Choroid plexus epithelial cell (primary cell): ENCODE data around the gene ATXN1.

Source experiments
- DNase-seq: peaks from one replicate; pipeline ENCODE4 v3.0.0-alpha.2; 2010; ENCODE audit warnings: low read depth
- H3K4me3 ChIP-seq: 2 replicates; pipeline ENCODE4 v1.5.1; 2011; ENCODE audit warnings: low read depth, mild to moderate bottlenecking, control low read depth, low read length, moderate library complexity
- TF ChIP-seq, protein P1 (sequence below): conservative IDR thresholded peaks from 2 replicates; pipeline ENCODE4 v1.5.1; 2011; ENCODE audit warnings: low read depth, mild to moderate bottlenecking, control low read depth, inconsistent platforms, low read length, moderate library complexity

Gene ATXN1

DNA sequence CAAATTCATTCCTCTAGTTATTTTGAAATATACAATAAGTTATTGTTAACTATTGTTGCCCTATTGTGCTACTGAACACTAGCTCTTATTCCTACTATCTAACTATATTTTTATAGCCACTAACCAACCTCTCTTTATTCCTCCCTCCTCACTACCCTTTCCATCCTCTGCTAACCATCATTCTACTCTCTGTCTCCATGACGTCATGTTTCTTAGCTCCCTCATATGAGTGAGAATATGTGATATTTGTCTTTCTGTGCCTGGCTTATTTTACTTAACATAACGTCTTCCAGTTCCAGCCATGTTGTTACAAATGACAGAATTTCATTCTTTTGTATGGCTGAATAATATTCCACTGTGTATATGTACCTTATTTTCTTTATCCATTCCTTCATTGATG, 95.3 kb downstream of the ATXN1 start:
- DNase-seq, result no peak
- no peak overlapping the region for H3K4me3 ChIP-seq
- TF ChIP-seq, protein P1, sequence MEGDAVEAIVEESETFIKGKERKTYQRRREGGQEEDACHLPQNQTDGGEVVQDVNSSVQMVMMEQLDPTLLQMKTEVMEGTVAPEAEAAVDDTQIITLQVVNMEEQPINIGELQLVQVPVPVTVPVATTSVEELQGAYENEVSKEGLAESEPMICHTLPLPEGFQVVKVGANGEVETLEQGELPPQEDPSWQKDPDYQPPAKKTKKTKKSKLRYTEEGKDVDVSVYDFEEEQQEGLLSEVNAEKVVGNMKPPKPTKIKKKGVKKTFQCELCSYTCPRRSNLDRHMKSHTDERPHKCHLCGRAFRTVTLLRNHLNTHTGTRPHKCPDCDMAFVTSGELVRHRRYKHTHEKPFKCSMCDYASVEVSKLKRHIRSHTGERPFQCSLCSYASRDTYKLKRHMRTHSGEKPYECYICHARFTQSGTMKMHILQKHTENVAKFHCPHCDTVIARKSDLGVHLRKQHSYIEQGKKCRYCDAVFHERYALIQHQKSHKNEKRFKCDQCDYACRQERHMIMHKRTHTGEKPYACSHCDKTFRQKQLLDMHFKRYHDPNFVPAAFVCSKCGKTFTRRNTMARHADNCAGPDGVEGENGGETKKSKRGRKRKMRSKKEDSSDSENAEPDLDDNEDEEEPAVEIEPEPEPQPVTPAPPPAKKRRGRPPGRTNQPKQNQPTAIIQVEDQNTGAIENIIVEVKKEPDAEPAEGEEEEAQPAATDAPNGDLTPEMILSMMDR, result no peak

DNA sequence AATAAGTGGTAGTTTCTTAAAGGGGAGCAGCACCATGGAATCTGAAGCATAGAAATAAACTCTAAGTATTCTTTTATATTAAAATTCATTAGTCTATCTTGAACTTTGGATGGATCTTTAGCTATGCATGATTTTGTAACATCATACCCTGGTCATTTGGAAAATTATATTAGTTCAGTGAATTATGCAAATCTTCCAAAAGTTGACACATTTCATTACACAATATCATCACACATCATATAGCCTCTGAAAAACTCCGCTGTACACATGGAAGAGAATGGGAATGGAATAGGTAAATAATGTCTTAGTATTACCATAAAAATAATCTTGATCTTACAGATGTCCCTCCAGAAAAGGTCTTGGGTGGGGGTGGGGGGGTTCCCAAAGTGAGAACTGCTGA, 96.1 kb downstream of the ATXN1 start:
- no peak for DNase-seq
- H3K4me3 ChIP-seq, result no peak overlapping the region
- TF ChIP-seq, protein P1, result no peak

DNA sequence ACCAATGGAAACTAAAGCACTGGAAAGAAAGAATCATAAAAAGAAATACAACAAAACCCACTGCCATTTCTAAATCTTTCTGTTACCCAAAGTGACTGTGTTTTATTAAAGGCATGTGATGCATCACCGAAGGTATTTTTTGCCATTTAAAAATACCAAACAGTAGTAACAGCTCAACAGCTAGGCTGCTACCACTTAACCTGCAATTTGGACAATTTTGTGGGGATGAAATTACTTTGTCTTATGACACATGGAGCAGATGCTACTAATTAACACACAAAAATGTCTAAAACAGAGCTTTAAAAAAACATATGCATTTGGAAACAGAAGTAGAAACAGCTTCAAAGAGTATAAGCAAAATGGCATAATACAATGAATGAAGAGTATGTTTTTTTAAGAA, 97.4 kb downstream of the ATXN1 start:
- no peak overlapping the region for H3K4me3 ChIP-seq
- TF ChIP-seq, protein P1, result no peak
- no peak for DNase-seq

DNA sequence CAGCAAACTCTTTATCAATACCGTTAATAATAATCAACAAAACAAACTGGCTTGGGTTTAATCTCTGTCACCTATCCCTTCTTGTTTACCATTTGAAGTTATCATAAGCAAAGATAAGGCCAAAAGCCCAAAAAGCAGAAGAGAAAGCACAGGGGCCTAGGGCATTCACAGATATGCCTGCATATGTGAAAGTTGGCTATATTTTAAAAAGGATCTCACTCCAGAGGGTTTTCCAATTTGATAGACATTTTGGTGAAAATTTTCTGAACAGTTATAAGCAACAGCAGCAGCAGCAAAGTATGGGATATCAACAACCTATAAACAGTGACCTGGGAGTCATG, 101.1 kb downstream of the ATXN1 start:
- no peak overlapping the region for H3K4me3 ChIP-seq
- TF ChIP-seq, protein P1, result no peak
- DNase-seq, result no peak

GRCh38 chr6:16659466-16660156, 101.6 kb downstream of the ATXN1 start:
- DNase-seq, result no peak
- H3K4me3 ChIP-seq, result no peak overlapping the region
- TF ChIP-seq, protein P1, result no peak

DNA sequence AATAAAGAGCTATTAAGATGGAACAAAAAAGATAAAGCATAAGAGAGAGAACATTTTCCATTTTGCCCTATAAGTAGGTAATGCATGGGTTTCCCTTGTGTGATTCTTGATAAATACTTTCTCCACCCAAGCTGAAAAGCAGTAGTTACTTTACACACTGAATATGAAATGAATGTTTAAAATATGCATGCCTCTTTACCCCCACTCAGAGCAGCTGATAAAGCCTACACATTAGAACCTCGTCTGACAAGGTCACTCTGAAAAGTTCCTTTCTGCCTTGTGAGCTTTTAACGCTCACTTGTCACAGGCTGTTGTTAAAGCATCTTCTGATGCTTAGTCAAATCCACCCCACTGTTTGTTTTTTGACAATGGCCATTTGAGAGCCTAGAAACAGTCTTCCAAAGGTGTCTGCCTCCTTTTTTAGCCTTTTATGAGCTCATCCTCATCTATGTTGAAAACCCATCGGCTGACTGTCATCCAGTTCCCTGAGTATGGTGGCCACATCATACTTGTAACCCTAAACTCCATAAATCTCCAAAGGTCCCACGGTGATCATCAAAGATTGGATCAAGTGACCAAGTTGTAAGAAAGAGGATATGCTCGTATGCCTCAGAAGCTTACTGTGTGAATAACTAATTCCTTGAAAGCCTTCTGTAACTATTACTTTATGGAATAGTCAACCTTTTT, 102.8 kb downstream of the ATXN1 start:
- H3K4me3 ChIP-seq, result no peak overlapping the region
- no peak for DNase-seq
- TF ChIP-seq, protein P1, result no peak

- no peak overlapping the region for H3K4me3 ChIP-seq
- DNase-seq, result no peak
- TF ChIP-seq, protein P1, result no peak
These were observed 103.5 kb downstream of the ATXN1 start for GRCh38 chr6:16657768-16658167.
